Measurements from ENCODE around the gene HAGH. TPM values are rescaled to one million over a fixed set of nuclear protein-coding genes. Genes with fewer than 3 reads are reported as not detected.
"Not testable (repeated sequence)": the region's sequence is repeated elsewhere in the genome, so short reads cannot be mapped to it uniquely, and the experiment has no call there.

The HAGH gene
- total RNA-seq, 2 experiments from 2014 or later, result 44.1 to 44.2 TPM

DNA sequence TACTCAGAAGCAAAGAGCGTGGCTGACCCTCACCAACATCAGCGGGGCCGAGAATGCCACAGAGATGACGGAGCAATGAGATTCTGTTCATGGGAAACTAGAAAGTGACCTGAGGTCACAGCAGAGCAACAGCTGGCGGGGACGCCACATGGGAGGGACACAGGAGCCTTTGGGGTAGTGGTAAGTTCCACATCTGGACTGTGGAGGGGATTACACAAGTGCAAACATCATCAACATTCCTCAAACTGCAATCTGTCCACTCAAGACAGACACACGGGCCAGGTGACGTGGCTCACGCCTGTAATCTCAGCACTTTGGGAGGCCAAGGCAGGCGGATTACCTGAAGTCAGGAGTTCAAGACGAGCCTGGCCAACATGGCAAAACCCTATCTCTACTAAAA lies 11.2 kb downstream of the HAGH start:
- Mint-ChIP-seq H3K27me3 (no peaks in the 10 kb centered on the region), H3K27ac (no peak overlapping the region), H3K4me3 (no peak overlapping the region), H3K9me3 (ENCODE audit: low read depth) (no peaks in the 10 kb centered on the region), H3K36me3 (peaks cover 6% of the 10 kb centered on the region), H3K4me1 (no peaks in the 10 kb centered on the region)
- ATAC-seq (no peak), DNase-seq (no peak)
- CTCF ChIA-PET, result interaction anchor here (1.6 kb wide), 1 partner anchor 8 kb away, joined by 3 read pairs; no protein-coding TSS in a partner anchor

DNA sequence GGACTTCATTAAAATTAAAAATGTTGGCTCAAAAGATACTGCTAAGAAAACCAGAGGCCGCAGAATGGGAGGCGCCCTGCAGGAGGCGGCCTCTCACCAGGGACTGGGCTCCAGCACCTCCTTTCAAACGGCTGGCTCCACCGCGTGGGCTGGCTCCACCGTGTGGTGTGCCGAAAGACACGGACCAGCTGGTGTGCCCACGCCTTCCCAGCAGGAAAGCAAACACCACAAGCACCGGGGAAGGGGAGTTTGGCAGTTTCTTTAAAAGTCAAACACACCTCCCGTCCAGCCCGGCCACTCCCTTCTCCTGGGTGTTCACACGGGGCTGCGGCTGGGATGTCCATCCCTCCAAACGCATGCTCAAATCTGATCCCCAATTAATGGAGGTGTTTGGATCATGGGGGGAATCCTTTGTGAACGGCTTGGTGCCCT lies 13.9 kb downstream of the HAGH start:
- peak; percentile 74 for ATAC-seq
- Mint-ChIP-seq H3K27ac (no peak overlapping the region), H3K36me3 (peaks cover 8% of the 10 kb centered on the region), H3K27me3 (no peaks in the 10 kb centered on the region), H3K9me3 (ENCODE audit: low read depth) (no peaks in the 10 kb centered on the region), H3K4me1 (no peaks in the 10 kb centered on the region), H3K4me3 (no peak overlapping the region)
- CTCF ChIA-PET, result no interaction called here
- peak; percentile 52 for DNase-seq

DNA sequence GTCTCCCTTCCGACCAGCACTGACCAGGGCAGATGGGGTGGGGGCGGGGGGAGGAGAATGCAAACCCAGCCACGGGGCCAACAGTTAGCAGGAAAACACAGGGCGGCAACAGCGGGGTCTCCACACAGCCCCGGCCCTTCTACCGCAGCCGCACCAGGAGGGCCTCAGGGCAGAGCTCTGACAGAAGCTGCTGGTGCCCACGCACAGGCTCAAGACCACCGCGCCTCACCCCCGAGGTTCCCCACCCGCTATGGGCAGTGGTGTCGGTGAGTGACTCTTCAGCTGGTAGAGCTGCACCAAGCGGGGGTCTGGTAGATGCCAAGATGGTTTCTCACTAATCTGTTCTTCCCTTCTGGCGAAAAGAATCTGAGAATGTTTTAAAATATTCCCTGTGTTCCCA lies 16.1 kb downstream of the HAGH start:
- no peak overlapping the region for H3K4me3 Mint-ChIP-seq
- ATAC-seq (no peak), DNase-seq (no peak)
- H3K27me3 Mint-ChIP-seq, result no peaks in the 10 kb centered on the region
- CTCF ChIA-PET, result no interaction called here
- peaks cover 3% of the 10 kb centered on the region for H3K9me3 Mint-ChIP-seq (ENCODE audit: low read depth)
- H3K27ac Mint-ChIP-seq, result no peak overlapping the region
- peaks cover 20% of the 10 kb centered on the region for H3K36me3 Mint-ChIP-seq
- H3K4me1 Mint-ChIP-seq, result no peaks in the 10 kb centered on the region

GRCh38 chr16:1810106-1810505 lies 16.5 kb downstream of the HAGH start:
- no peaks in the 10 kb centered on the region for H3K4me1 Mint-ChIP-seq
- CTCF ChIA-PET, result no interaction called here

DNA sequence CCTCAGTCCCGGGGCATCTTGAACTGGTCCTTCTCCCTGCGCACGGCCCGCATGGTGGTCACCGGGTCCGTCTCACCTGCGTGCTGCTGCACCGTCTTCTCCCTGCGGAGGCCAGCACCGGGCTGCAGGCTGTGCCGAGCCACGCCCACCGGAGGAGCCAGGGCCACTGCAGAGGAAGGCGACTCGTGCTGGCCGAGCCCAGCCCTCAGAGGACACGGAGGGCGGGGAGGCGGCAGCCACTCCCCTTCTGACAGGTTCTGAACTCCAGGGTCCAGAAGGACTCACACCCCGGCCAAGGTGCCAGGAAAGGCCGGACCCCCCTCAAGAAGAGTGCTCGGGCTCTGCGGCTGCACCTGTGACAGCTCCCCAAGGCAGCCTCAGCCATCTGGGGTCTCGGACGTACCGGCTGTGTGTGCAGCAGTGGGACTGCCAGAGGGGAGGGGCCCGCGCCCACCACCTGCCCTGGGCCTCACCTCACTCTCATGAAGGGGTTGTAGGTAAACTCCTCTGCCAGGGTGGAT lies 17.3 kb downstream of the HAGH start:
- H3K27ac Mint-ChIP-seq, result no peak overlapping the region
- H3K9me3 Mint-ChIP-seq (ENCODE audit: low read depth), result peaks cover 3% of the 10 kb centered on the region
- H3K36me3 Mint-ChIP-seq, result peaks cover 19% of the 10 kb centered on the region
- DNase-seq (no peak), ATAC-seq (no peak)
- H3K27me3 Mint-ChIP-seq, result no peaks in the 10 kb centered on the region
- H3K4me3 Mint-ChIP-seq, result no peak overlapping the region
- CTCF ChIA-PET, result no interaction called here
- H3K4me1 Mint-ChIP-seq, result no peaks in the 10 kb centered on the region

More at GRCh38 chr16:1810106-1810505, 16.5 kb downstream of the HAGH start:
- Mint-ChIP-seq H3K27me3 (no peaks in the 10 kb centered on the region), H3K4me3 (no peak overlapping the region), H3K27ac (no peak overlapping the region), H3K36me3 (peaks cover 19% of the 10 kb centered on the region), H3K9me3 (ENCODE audit: low read depth) (peaks cover 3% of the 10 kb centered on the region)
- no peak for DNase-seq
- ATAC-seq, result no peak

- H3K36me3 Mint-ChIP-seq, result peaks cover 20% of the 10 kb centered on the region
- ATAC-seq (no peak), DNase-seq (no peak)
- no peaks in the 10 kb centered on the region for H3K4me1 Mint-ChIP-seq
- H3K9me3 Mint-ChIP-seq (ENCODE audit: low read depth), result peaks cover 3% of the 10 kb centered on the region
- H3K27me3 Mint-ChIP-seq, result no peaks in the 10 kb centered on the region
- H3K4me3 Mint-ChIP-seq, result no peak overlapping the region
- CTCF ChIA-PET, result no interaction called here
- no peak overlapping the region for H3K27ac Mint-ChIP-seq
These were observed 17.9 kb downstream of the HAGH start for GRCh38 chr16:1808691-1809090.

DNA sequence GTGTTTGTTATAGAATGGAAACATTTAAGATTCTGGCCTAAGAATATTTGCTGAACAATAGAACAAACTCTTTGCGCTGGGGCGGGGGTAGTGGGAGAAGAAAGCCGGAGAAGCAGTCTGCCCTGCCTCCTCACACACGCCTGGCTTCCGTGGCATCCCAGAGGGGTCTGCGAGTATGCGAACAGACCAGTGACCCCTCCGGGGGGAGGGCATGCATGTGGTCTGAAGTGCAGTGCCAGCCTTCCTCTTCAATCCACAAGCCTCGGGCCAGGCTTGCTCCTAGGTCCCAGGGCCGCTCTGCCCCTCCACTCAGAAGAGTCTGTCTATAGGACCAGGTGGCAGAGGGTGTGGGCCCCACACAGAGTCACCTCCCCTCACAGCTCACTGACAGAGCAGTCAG lies 19.0 kb downstream of the HAGH start:
- Mint-ChIP-seq H3K36me3 (peaks cover 20% of the 10 kb centered on the region), H3K27me3 (no peaks in the 10 kb centered on the region), H3K4me1 (no peaks in the 10 kb centered on the region), H3K4me3 (no peak overlapping the region), H3K27ac (no peak overlapping the region), H3K9me3 (ENCODE audit: low read depth) (peaks cover 3% of the 10 kb centered on the region)
- ATAC-seq (no peak), DNase-seq (no peak)
- CTCF ChIA-PET, result no interaction called here

- peaks cover 13% of the 10 kb centered on the region for H3K9me3 Mint-ChIP-seq (ENCODE audit: low read depth)
- DNase-seq, result no peak
These were observed 25.9 kb downstream of the HAGH start for GRCh38 chr16:1800701-1801100.

DNA sequence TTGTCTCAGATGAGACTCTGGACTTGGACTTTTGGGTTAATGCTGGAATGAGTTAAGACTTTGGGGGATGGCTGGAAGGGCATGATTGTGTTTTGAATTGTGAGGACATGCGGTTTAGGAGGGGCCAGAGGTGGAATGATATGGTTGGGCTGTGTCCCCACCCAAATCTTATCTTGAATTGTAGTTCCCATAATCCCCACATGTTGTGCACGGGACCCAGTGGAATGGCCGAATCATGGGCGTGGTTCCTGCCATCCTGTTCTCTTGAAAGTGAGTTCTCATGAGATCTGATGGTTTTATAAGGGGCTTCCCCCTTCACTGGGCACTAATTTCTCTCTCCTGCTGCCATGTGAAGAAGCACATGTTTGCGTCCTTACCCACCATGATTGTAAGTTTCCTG lies 27.4 kb downstream of the HAGH start:
- DNase-seq, ATAC-seq, H3K4me3 Mint-ChIP-seq, H3K27ac Mint-ChIP-seq, CTCF ChIA-PET, H3K27me3 Mint-ChIP-seq, H3K36me3 Mint-ChIP-seq, H3K4me1 Mint-ChIP-seq: not testable (repeated sequence)
- peaks cover 13% of the 10 kb centered on the region for H3K9me3 Mint-ChIP-seq (ENCODE audit: low read depth)

More at GRCh38 chr16:1800701-1801100, 25.9 kb downstream of the HAGH start:
- no peak for ATAC-seq
- no peaks in the 10 kb centered on the region for H3K4me1 Mint-ChIP-seq
- H3K36me3 Mint-ChIP-seq, result peaks cover 12% of the 10 kb centered on the region
- no peaks in the 10 kb centered on the region for H3K27me3 Mint-ChIP-seq
- CTCF ChIA-PET, result no interaction called here
- H3K27ac Mint-ChIP-seq, result no peak overlapping the region
- H3K4me3 Mint-ChIP-seq, result no peak overlapping the region

DNA sequence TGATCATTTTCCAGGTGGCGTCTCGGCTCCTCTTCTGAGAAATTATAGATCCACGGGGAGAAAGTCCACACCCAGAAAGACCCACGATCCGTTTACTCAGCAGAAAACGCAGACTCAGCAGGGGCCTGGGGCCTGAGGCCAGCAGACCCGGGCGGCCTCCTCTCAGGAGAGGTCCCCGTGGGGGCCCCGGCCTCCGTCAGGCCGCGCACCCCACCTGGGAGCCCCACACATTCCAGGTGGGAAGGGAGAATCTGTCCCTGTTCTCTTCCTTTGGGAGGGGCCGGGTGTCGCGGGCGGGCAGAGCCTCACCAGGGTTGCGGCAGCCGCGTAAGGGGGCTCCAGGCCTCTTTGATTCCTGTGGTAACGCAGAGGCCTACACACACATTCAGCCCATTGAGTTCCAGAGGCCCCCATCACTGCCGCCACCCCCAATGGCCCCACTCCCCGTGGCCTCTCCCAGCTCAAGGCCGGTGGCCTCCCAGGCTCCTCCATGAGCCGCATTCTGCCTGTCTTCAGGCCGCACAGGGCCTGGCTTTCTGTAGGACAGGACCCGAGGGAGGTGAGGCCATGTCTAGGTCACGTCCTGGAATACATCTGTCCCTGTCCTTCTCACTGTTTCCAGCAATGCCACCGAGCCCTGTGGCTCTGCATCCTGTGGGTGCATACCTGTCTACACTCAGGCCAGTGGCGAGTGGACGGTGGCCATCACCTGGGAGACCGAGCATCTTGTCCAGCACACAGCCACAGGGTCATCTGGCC lies 31.5 kb downstream of the HAGH start:
- Mint-ChIP-seq H3K27ac (no peak overlapping the region), H3K9me3 (ENCODE audit: low read depth) (peaks cover 8% of the 10 kb centered on the region), H3K4me3 (no peak overlapping the region), H3K27me3 (no peaks in the 10 kb centered on the region), H3K36me3 (peaks cover 4% of the 10 kb centered on the region), H3K4me1 (no peaks in the 10 kb centered on the region)
- ATAC-seq (no peak), DNase-seq (no peak)
- CTCF ChIA-PET, result no interaction called here

DNA sequence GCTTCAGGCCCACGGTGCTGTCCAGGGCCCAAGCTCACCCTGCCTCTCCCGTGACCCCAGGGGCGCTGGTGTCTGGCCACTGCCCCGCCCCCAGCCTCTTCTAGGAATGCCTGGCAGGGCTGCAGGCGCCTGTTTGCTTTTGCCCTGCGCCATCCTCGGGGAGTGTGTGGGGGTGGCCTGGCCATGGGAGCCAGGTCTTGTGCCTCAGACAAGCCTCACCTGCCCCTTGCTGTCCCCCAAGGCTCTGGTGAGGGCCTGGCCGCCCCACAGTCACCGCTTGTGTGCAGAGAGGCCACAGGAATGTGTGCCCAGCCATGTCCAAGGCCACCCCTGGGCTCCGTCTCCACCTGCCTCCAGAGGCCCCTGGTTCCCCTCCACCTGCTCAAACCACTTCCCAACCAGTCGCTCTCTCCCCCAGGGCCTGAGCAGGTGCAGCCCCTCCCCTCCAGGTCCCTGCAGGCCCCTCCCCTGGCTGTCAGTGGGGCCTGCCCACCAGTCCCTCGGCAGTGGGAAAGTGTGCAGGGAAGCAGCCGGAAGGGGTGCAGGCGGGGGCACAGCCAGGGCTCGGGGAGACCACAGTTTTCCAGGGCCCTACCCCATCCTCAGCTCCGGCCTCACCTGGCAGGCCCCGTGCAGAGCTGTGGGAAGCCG lies 32.3 kb downstream of the HAGH start:
- CTCF ChIA-PET, result no interaction called here

DNA sequence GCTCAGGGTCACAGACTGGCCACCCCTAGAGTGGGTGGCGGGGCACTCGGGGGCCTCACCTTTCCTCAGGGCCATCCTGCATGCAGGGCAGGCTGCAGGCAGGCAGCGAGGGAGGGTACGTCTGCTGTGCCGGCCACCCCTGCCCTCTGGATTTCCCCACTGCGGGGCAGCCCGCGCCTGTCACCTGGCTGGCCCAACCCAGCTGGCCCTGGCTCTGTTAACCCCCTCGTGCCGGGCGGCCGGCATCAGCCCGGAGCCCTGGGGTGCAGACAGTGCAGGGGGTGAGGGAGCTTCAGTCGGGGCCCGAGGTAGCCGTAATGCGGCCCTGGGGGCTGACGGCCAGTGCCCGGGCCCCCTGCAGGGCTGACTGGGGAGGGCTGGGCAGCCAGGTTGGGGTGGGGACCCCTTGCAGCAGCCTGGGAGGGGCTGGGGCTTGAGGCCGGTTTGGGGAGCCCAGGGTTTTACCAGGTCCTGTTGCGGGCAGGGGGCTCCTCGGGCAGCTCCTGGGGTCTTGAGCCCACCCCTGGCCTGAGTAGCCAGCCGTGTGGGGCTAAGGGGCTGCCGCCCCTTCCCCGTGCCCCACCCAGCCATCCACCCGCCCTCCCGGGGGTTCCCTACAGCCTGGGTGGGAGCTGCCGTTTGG lies 32.9 kb downstream of the HAGH start, which contains the start of gene IGFALS:
TSS of gene IGFALS (minus strand) at position 128 of the 643 bp plus-strand sequence. CDS start at position 75, 53 bp downstream.
- H3K4me1 Mint-ChIP-seq, result no peaks in the 10 kb centered on the region
- DNase-seq, result no peak
- ATAC-seq, result no peak
- H3K9me3 Mint-ChIP-seq (ENCODE audit: low read depth), result peaks cover 3% of the 10 kb centered on the region
- H3K4me3 Mint-ChIP-seq, result no peak within 1 kb of the TSS
- H3K36me3 Mint-ChIP-seq, result peaks cover 2% of the 10 kb centered on the region
- CTCF ChIA-PET, result no interaction called here
- no peaks in the 10 kb centered on the region for H3K27me3 Mint-ChIP-seq
- no peak within 1 kb of the TSS for H3K27ac Mint-ChIP-seq

More for the DNA sequence above, 32.3 kb downstream of the HAGH start:
- DNase-seq (no peak), ATAC-seq (no peak)
- H3K9me3 Mint-ChIP-seq (ENCODE audit: low read depth), result peaks cover 6% of the 10 kb centered on the region
- no peak overlapping the region for H3K4me3 Mint-ChIP-seq
- peaks cover 2% of the 10 kb centered on the region for H3K36me3 Mint-ChIP-seq
- H3K27me3 Mint-ChIP-seq, result no peaks in the 10 kb centered on the region
- no peaks in the 10 kb centered on the region for H3K4me1 Mint-ChIP-seq
- H3K27ac Mint-ChIP-seq, result no peak overlapping the region

- CTCF ChIA-PET, result no interaction called here
- no peaks in the 10 kb centered on the region for H3K4me1 Mint-ChIP-seq
- no peak for ATAC-seq
- DNase-seq, result no peak
- H3K27me3 Mint-ChIP-seq, result no peaks in the 10 kb centered on the region
- H3K27ac Mint-ChIP-seq, result no peak overlapping the region
- H3K36me3 Mint-ChIP-seq, result peaks cover 2% of the 10 kb centered on the region
- H3K4me3 Mint-ChIP-seq, result no peak overlapping the region
- H3K9me3 Mint-ChIP-seq (ENCODE audit: low read depth), result peaks cover 3% of the 10 kb centered on the region
These were observed 33.6 kb downstream of the HAGH start for GRCh38 chr16:1792836-1793577.
